Measurements from ENCODE around the gene GUCA1A.
"Not testable (repeated sequence)": the region's sequence is repeated elsewhere in the genome, so short reads cannot be mapped to it uniquely, and the experiment has no call there.

GUCA1A gene

GRCh38 chr6:42147138-42147562 is 26.0 kb upstream of the GUCA1A start:
- no peak for DNase-seq (ENCODE audit: low spot score)

- DNase-seq (ENCODE audit: low spot score), result no peak
Measured at GRCh38 chr6:42148058-42148457, 25.1 kb upstream of the GUCA1A start.

- no peak for DNase-seq (ENCODE audit: low spot score)
Measured at GRCh38 chr6:42150254-42150653, 22.9 kb upstream of the GUCA1A start.

- DNase-seq (ENCODE audit: low spot score), result no peak
Measured at GRCh38 chr6:42152024-42152423, 21.1 kb upstream of the GUCA1A start.

- not testable (repeated sequence) for DNase-seq (ENCODE audit: low spot score)
Measured at GRCh38 chr6:42152528-42153213, 20.5 kb upstream of the GUCA1A start.

GRCh38 chr6:42153921-42154320 is 19.2 kb upstream of the GUCA1A start:
- DNase-seq (ENCODE audit: low spot score), result no peak

- DNase-seq (ENCODE audit: low spot score), result no peak
Measured at GRCh38 chr6:42154461-42155209, 18.5 kb upstream of the GUCA1A start.

- DNase-seq (ENCODE audit: low spot score), result no peak
Measured at GRCh38 chr6:42155293-42155692, 17.9 kb upstream of the GUCA1A start.

GRCh38 chr6:42156638-42157037 is 16.5 kb upstream of the GUCA1A start:
- no peak for DNase-seq (ENCODE audit: low spot score)

GRCh38 chr6:42158011-42158410 is 15.2 kb upstream of the GUCA1A start:
- no peak for DNase-seq (ENCODE audit: low spot score)

- DNase-seq (ENCODE audit: low spot score), result no peak
Measured at GRCh38 chr6:42158631-42159030, 14.5 kb upstream of the GUCA1A start.

- DNase-seq (ENCODE audit: low spot score), result no peak
Measured at GRCh38 chr6:42159431-42160024, 13.6 kb upstream of the GUCA1A start.

GRCh38 chr6:42162384-42162783 is 10.8 kb upstream of the GUCA1A start:
- DNase-seq (ENCODE audit: low spot score), result no peak

- no peak for DNase-seq (ENCODE audit: low spot score)
Measured at GRCh38 chr6:42162812-42163211, 10.4 kb upstream of the GUCA1A start.

- no peak for DNase-seq (ENCODE audit: low spot score)
Measured at GRCh38 chr6:42163981-42164380, 9.2 kb upstream of the GUCA1A start.

GRCh38 chr6:42165016-42165415 is 8.1 kb upstream of the GUCA1A start:
- DNase-seq (ENCODE audit: low spot score), result no peak

- peak; percentile 90 for DNase-seq (ENCODE audit: low spot score)
Measured at GRCh38 chr6:42166444-42167141, 6.6 kb upstream of the GUCA1A start.

GRCh38 chr6:42168650-42169049 is 4.5 kb upstream of the GUCA1A start:
- no peak for DNase-seq (ENCODE audit: low spot score)

- not testable (repeated sequence) for DNase-seq (ENCODE audit: low spot score)
Measured at GRCh38 chr6:42169780-42170179, 3.4 kb upstream of the GUCA1A start.

GRCh38 chr6:42171813-42172581 is 1.2 kb upstream of the GUCA1A start:
- DNase-seq (ENCODE audit: low spot score), result no peak

- no peak for DNase-seq (ENCODE audit: low spot score)
Measured at GRCh38 chr6:42175860-42176259, 2.7 kb downstream of the GUCA1A start.

- no peak for DNase-seq (ENCODE audit: low spot score)
Measured at GRCh38 chr6:42176981-42177380, 3.8 kb downstream of the GUCA1A start.

Data from COLO829 (cell line).